ENCODE measurements around the gene GFM2.

DNA sequence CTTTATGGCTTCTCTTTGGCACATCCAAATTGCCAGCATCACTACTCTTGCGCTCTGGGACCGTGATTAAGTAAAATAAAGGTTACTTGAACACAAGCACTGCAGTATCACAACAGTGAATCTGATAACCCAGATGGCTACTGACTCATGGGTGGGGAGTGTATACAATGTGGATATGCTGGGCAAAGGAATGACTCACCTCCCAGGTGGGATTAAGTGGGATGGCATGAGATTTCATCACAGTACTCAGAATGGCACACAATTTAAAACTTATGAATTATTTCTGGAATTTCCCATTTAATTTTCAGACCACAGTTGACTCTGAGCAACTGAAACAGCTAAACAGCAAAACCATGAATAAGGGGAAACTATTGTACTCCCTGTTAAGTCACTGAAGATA lies 4.3 kb downstream of the GFM2 start:
- TF ChIP-seq SP1 (IDR thresholded peaks at IDR 0.05; ENCODE audit: low read depth, low read length) (no peak), POLR2AphosphoS5 (IDR thresholded peaks at IDR 0.05; ENCODE audit: low read depth, low read length) (no peak), SIN3A (conservative IDR thresholded peaks at IDR 0.05 in 1 of 2, IDR thresholded peaks at IDR 0.05 in 1 of 2; ENCODE audit: low read depth in 1 of 2, low read length in 2 of 2) (no peak), EP300 (IDR thresholded peaks at IDR 0.05; ENCODE audit: borderline replicate concordance in 1 of 2, low read depth in 2 of 2, low read length in 2 of 2) (no peak), TCF12 (IDR thresholded peaks at IDR 0.05; ENCODE audit: low read depth, low read length) (no peak), RXRA (IDR thresholded peaks at IDR 0.05; ENCODE audit: insufficient read depth, low read depth, low read length) (no peak), GTF2F1 (IDR thresholded peaks at IDR 0.05; ENCODE audit: borderline replicate concordance, low read depth, low read length) (no peak)
- TF ChIP-seq, protein P1, sequence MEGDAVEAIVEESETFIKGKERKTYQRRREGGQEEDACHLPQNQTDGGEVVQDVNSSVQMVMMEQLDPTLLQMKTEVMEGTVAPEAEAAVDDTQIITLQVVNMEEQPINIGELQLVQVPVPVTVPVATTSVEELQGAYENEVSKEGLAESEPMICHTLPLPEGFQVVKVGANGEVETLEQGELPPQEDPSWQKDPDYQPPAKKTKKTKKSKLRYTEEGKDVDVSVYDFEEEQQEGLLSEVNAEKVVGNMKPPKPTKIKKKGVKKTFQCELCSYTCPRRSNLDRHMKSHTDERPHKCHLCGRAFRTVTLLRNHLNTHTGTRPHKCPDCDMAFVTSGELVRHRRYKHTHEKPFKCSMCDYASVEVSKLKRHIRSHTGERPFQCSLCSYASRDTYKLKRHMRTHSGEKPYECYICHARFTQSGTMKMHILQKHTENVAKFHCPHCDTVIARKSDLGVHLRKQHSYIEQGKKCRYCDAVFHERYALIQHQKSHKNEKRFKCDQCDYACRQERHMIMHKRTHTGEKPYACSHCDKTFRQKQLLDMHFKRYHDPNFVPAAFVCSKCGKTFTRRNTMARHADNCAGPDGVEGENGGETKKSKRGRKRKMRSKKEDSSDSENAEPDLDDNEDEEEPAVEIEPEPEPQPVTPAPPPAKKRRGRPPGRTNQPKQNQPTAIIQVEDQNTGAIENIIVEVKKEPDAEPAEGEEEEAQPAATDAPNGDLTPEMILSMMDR (IDR thresholded peaks at IDR 0.05; ENCODE audit: control extremely low read depth in 1 of 3, insufficient read depth in 1 of 3, low read depth in 1 of 3, low read length in 3 of 3), result no peak
- TF ChIP-seq, protein P2, sequence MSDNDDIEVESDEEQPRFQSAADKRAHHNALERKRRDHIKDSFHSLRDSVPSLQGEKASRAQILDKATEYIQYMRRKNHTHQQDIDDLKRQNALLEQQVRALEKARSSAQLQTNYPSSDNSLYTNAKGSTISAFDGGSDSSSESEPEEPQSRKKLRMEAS (IDR thresholded peaks at IDR 0.05), result no peak
